Activated naive CD8-positive, alpha-beta T cell (primary cell): Measurements from ENCODE around the gene PARVA.

Source experiments
- H3K27ac Mint-ChIP-seq: one replicate; pipeline ENCODE4 v1.8.0; 2021; ENCODE audit warnings: mixed read lengths
- H3K27me3 Mint-ChIP-seq: one replicate; pipeline ENCODE4 v1.8.0; 2021; ENCODE audit warnings: mixed read lengths
- H3K36me3 Mint-ChIP-seq: one replicate; pipeline ENCODE4 v1.8.0; 2021; ENCODE audit warnings: mixed read lengths
- H3K4me1 Mint-ChIP-seq: one replicate; pipeline ENCODE4 v1.8.0; 2021; ENCODE audit warnings: low read depth, mixed read lengths
- H3K4me3 Mint-ChIP-seq: one replicate; pipeline ENCODE4 v1.8.0; 2021; ENCODE audit warnings: mild to moderate bottlenecking, mixed read lengths
- H3K9me3 Mint-ChIP-seq: one replicate; pipeline ENCODE4 v1.8.0; 2021; ENCODE audit warnings: low read depth, mixed read lengths

The PARVA gene

DNA sequence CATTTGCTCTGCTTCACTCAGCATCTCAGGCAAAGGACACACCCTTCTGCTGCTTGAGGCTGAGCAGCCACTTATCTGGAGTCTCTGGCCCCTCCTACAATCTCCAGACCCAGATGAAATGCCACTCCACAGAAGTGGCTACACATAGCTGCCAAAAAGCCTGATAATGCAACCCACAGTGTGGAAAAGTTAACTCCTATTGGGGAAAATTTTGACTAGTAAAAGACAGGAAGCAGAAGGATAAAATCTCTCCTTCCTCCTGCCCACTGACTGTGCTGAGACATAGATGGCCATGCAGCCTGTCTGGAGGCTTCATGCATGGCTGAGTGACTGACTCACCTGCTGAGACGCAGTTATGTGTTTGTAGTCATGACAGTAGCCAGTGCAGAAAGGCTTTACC, 204.6 kb downstream of the PARVA start:
- Mint-ChIP-seq H3K27me3 (peaks cover 14% of the 10 kb centered on the region), H3K27ac (no peak overlapping the region), H3K4me3 (no peak overlapping the region), H3K36me3 (peaks cover under 1% of the 10 kb centered on the region), H3K4me1 (no peaks in the 10 kb centered on the region), H3K9me3 (no peaks in the 10 kb centered on the region)
